Activated naive CD8-positive, alpha-beta T cell treated with anti-CD3 and anti-CD28 coated beads for 36 hours (primary cell): ENCODE data around the gene KRTAP10-10. TPM values are rescaled to one million over a fixed set of nuclear protein-coding genes. Genes with fewer than 3 reads are reported as not detected.
A peak's percentile ranks its signal among the peaks of the same experiment; 100 is the strongest.
"Not testable (repeated sequence)": the region's sequence is repeated elsewhere in the genome, so short reads cannot be mapped to it uniquely, and the experiment has no call there.

Experiments used
- DNase-seq: peaks from one replicate; pipeline ENCODE4 v3.0.0; 2021
- H3K27ac Mint-ChIP-seq: one replicate; pipeline ENCODE4 v1.8.0; 2022; ENCODE audit warnings: mild to moderate bottlenecking, moderate library complexity, mixed read lengths
- H3K27me3 Mint-ChIP-seq: one replicate; pipeline ENCODE4 v1.8.0; 2022; ENCODE audit warnings: mild to moderate bottlenecking, mixed read lengths
- H3K36me3 Mint-ChIP-seq: one replicate; pipeline ENCODE4 v1.8.0; 2021; ENCODE audit warnings: mild to moderate bottlenecking, mixed read lengths
- H3K4me1 Mint-ChIP-seq: one replicate; pipeline ENCODE4 v1.8.0; 2021; ENCODE audit warnings: mixed read lengths
- H3K4me3 Mint-ChIP-seq: one replicate; pipeline ENCODE4 v1.8.0; 2022; ENCODE audit warnings: mild to moderate bottlenecking, moderate library complexity, mixed read lengths
- H3K9me3 Mint-ChIP-seq: one replicate; pipeline ENCODE4 v1.8.0; 2022; ENCODE audit warnings: mixed read lengths
- total RNA-seq, 2 experiments: library from RNA; stranded (reverse); gene quantifications; one replicate each; pipeline ENCODE4 v1.2.3, GENCODE V29; 2021

Gene KRTAP10-10
- total RNA-seq, 2 experiments from 2014 or later = not detected

- Mint-ChIP-seq H3K4me1 (peaks cover 22% of the 10 kb centered on the region), H3K9me3 (peaks cover 40% of the 10 kb centered on the region), H3K36me3 (peaks cover 30% of the 10 kb centered on the region)
- H3K27me3 Mint-ChIP-seq, DNase-seq, H3K4me3 Mint-ChIP-seq, H3K27ac Mint-ChIP-seq: not testable (repeated sequence)
Measured at GRCh38 chr21:44627831-44628233, 9.3 kb upstream of the KRTAP10-10 start.

GRCh38 chr21:44628707-44629391, 8.3 kb upstream of the KRTAP10-10 start:
- Mint-ChIP-seq H3K27ac (no peak overlapping the region), H3K27me3 (no peaks in the 10 kb centered on the region)

GRCh38 chr21:44630440-44630839, 6.7 kb upstream of the KRTAP10-10 start:
- peaks cover 22% of the 10 kb centered on the region for H3K4me1 Mint-ChIP-seq
- H3K9me3 Mint-ChIP-seq = peaks cover 28% of the 10 kb centered on the region
- peaks cover 21% of the 10 kb centered on the region for H3K36me3 Mint-ChIP-seq
- H3K27ac Mint-ChIP-seq = peak overlapping the region; percentile 63
- no peak overlapping the region for H3K4me3 Mint-ChIP-seq
- DNase-seq = no peak
- no peaks in the 10 kb centered on the region for H3K27me3 Mint-ChIP-seq

More at GRCh38 chr21:44628707-44629391, 8.3 kb upstream of the KRTAP10-10 start:
- H3K4me3 Mint-ChIP-seq = no peak overlapping the region
- no peak for DNase-seq
- peaks cover 29% of the 10 kb centered on the region for H3K36me3 Mint-ChIP-seq
- peaks cover 22% of the 10 kb centered on the region for H3K4me1 Mint-ChIP-seq
- H3K9me3 Mint-ChIP-seq = peaks cover 40% of the 10 kb centered on the region

DNA sequence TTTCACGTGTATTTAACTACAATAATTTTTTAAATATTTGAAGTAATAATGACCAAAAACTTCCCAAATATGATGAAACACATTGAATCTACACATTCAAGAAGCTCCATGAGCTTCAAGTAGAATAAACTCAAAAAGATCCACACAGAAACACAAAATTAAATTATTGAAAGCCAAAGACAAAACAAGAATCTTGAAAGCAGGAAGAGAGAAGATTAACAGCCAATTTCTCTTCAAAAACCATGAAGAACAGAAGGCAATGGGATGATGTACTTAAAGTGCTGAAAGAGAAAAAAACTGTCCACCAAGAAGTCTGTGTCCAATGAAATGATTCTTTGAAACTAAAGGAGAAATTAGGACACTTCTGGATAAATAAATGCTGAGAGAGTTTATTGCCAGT, 5.1 kb upstream of the KRTAP10-10 start:
- Mint-ChIP-seq H3K9me3 (peaks cover 28% of the 10 kb centered on the region), H3K27ac (no peak overlapping the region), H3K36me3 (peaks cover 21% of the 10 kb centered on the region), H3K27me3 (no peaks in the 10 kb centered on the region), H3K4me3 (no peak overlapping the region), H3K4me1 (peaks cover 20% of the 10 kb centered on the region)
- no peak for DNase-seq

GRCh38 chr21:44636209-44637017, 743 bp upstream of the KRTAP10-10 start:
- Mint-ChIP-seq H3K36me3 (peaks cover 8% of the 10 kb centered on the region), H3K4me1 (no peaks in the 10 kb centered on the region), H3K27ac (no peak overlapping the region), H3K4me3 (no peak overlapping the region), H3K9me3 (peaks cover 19% of the 10 kb centered on the region), H3K27me3 (no peaks in the 10 kb centered on the region)
- DNase-seq = no peak

DNA sequence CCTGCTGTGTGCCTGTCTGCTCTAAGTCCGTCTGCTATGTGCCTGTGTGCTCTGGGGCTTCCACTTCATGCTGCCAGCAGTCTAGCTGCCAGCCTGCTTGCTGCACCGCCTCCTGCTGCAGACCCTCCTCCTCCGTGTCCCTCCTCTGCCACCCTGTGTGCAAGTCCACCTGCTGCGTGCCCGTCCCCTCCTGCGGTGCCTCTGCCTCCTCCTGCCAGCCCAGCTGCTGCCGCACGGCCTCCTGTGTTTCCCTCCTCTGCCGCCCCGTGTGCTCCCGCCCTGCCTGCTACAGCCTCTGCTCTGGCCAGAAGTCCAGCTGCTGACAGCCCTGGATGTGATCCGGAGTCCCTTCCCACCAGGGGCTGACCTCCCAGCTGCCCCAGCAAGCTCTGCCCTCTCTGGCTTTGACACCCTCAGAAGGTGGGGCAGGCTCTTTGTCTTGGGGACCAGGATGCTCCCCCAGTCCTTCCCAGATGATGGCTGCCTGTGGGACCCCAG, 744 bp downstream of the KRTAP10-10 start:
- not testable (repeated sequence) for H3K27ac Mint-ChIP-seq, H3K4me1 Mint-ChIP-seq, H3K36me3 Mint-ChIP-seq, DNase-seq, H3K27me3 Mint-ChIP-seq, H3K4me3 Mint-ChIP-seq
- H3K9me3 Mint-ChIP-seq = peaks cover 17% of the 10 kb centered on the region

- not testable (repeated sequence) for DNase-seq, H3K36me3 Mint-ChIP-seq, H3K4me1 Mint-ChIP-seq, H3K4me3 Mint-ChIP-seq, H3K27ac Mint-ChIP-seq, H3K27me3 Mint-ChIP-seq
- peaks cover 19% of the 10 kb centered on the region for H3K9me3 Mint-ChIP-seq
Measured at GRCh38 chr21:44638506-44639330, 1.6 kb downstream of the KRTAP10-10 start.

DNA sequence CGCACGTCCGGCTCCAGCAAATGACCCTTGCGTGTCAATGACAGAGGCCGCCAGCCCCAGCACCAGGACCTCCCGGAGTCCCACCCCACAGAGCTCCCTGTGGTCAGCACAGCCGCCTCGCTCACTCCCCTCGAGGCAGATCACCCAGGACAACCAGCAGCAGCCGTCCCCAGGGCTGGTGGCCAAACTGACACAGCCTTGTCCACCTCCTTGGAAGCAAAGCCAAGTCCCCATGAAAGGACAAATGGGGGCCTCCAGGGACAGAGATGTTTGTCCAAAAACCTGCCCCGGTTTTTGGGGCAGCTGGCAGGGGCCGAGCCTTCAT, 2.1 kb downstream of the KRTAP10-10 start:
- Mint-ChIP-seq H3K36me3 (peaks cover 3% of the 10 kb centered on the region), H3K27me3 (no peaks in the 10 kb centered on the region), H3K9me3 (peaks cover 23% of the 10 kb centered on the region), H3K4me1 (no peaks in the 10 kb centered on the region), H3K27ac (no peak overlapping the region), H3K4me3 (no peak overlapping the region)
- DNase-seq = no peak

DNA sequence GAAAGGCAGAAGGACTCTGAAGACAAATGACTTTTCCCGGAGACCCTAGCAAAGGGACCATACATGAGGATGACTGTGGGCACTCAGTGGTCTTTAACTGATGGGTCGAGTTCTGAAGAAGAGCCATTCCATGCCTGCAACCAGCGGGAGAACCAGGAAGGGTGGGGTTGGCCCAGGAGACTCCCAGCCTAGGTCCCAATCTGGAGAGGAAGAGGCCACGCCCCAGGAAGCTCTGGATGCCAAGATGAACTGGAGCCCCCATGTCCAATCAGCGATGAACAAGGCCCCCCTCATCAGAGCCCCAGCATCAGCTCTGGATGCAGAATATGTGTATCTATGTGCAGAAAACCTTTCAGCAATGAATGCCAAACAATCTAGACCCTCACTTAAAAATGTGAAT, 3.6 kb downstream of the KRTAP10-10 start:
- peaks cover 32% of the 10 kb centered on the region for H3K9me3 Mint-ChIP-seq
- no peak for DNase-seq
- H3K4me3 Mint-ChIP-seq = no peak overlapping the region
- no peak overlapping the region for H3K27ac Mint-ChIP-seq
- H3K4me1 Mint-ChIP-seq = no peaks in the 10 kb centered on the region
- no peaks in the 10 kb centered on the region for H3K27me3 Mint-ChIP-seq
- peaks cover 8% of the 10 kb centered on the region for H3K36me3 Mint-ChIP-seq

DNA sequence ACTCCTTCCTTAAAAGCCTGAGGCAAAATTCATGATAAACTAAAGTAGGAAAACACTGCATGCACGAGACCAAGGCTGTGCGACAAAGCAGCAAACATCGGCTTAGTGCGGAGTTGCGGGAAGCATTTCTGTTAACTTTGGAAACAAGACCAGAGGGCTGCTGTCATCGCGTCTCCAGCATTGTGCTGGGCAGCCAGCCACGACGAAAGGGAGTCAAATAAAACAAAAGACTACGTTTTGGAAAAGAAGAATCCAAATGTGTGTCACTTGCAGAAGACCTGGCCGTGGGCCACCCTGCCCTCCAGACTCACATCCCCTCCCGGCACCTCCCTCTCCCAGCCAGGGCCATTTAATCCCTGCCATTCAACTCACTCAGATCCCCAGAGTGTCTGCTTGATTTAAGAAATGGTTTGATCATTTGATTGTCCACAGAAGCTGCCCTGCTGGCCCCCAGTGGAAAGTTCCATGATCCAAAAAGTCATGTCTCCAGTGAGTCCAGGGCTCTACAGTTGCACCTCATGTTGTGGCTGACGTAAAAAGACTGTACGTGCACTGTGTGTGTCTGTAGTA, 6.7 kb downstream of the KRTAP10-10 start:
- Mint-ChIP-seq H3K4me1 (no peaks in the 10 kb centered on the region), H3K27me3 (no peaks in the 10 kb centered on the region), H3K36me3 (peaks cover 8% of the 10 kb centered on the region), H3K4me3 (no peak overlapping the region), H3K27ac (no peak overlapping the region), H3K9me3 (peaks cover 32% of the 10 kb centered on the region)
- no peak for DNase-seq

GRCh38 chr21:44644878-44645277, 7.7 kb downstream of the KRTAP10-10 start:
- Mint-ChIP-seq H3K27ac (no peak overlapping the region), H3K27me3 (no peaks in the 10 kb centered on the region), H3K4me3 (no peak overlapping the region), H3K9me3 (peaks cover 32% of the 10 kb centered on the region), H3K36me3 (peaks cover 8% of the 10 kb centered on the region), H3K4me1 (no peaks in the 10 kb centered on the region)
- DNase-seq = no peak

GRCh38 chr21:44646366-44647221, 9.4 kb downstream of the KRTAP10-10 start, which contains the start of gene KRTAP10-11:
Gene KRTAP10-11, plus strand, starts transcription at chr21:44646414. Its CDS starts 45 bp downstream, at chr21:44646459.
- H3K27me3 Mint-ChIP-seq, H3K36me3 Mint-ChIP-seq, DNase-seq: not testable (repeated sequence)

GRCh38 chr21:44647222-44647552, 10.0 kb downstream of the KRTAP10-10 start:
- Mint-ChIP-seq H3K4me1 (no peaks in the 10 kb centered on the region), H3K9me3 (peaks cover 25% of the 10 kb centered on the region), H3K27me3 (no peaks in the 10 kb centered on the region), H3K36me3 (peaks cover 5% of the 10 kb centered on the region), H3K4me3 (no peak overlapping the region), H3K27ac (no peak overlapping the region)
- DNase-seq = no peak

More at GRCh38 chr21:44646366-44647221, 9.4 kb downstream of the KRTAP10-10 start, which contains the start of gene KRTAP10-11:
- peaks cover 27% of the 10 kb centered on the region for H3K9me3 Mint-ChIP-seq
- H3K27ac Mint-ChIP-seq, H3K4me3 Mint-ChIP-seq, H3K4me1 Mint-ChIP-seq: not testable (repeated sequence)
